ENCODE data around the gene GTF2F1. TPM values are rescaled to one million over a fixed set of nuclear protein-coding genes. Genes with fewer than 3 reads are reported as not detected.

Gene GTF2F1
- total RNA-seq, 2 experiments from 2014 or later: 50.4 to 59.6 TPM

DNA sequence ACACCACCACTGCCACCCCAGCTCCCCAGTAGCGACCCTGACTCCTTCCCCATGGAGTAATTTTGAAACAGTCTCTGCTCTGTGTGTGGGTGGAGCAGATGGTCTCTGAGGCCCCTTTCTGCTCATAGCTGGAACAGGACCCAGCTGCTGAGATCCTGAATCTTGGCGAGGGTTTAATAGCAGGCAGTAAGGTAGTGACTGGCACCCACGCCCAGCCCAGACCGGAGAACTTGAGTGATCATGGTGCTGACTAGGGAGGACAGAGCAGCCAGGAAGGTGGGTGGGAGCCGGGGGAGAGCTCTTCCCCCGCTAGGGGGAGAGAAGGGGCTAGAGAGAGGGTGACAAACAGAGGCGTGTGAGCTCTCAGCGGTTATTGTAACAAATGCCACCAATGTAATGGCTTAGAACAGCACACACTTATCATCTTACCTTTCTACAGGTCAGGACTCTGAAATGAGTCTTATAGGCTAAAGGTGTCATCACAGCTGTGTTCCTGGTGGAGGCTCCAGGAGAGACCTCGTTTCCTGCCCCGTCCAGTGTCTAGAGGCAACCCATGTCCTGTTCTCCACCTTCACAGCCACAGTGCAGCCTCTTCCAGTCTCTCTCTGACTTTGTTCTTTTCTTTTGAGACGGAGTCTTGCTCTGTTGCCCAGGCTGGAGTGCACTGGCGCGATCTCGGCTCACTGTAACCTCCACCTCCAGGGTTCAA is 52.3 kb downstream of the GTF2F1 start:
- ATAC-seq: peak; percentile 60
- intact Hi-C loops (cut with micrococcal nuclease): no loop called here
- Mint-ChIP-seq H3K27me3 (no peaks in the 10 kb centered on the region), H3K4me1 (ENCODE audit: low read depth) (peaks cover 10% of the 10 kb centered on the region), H3K27ac (no peak overlapping the region), H3K36me3 (ENCODE audit: low read depth) (peaks cover 7% of the 10 kb centered on the region), H3K4me3 (no peak overlapping the region), H3K9me3 (peaks cover 4% of the 10 kb centered on the region)
- ChIA-PET POLR2A (interaction anchor here (0.6 kb wide), 1 partner anchor 452 kb away, joined by 3 read pairs; no protein-coding TSS in a partner anchor), CTCF (interaction anchor here (0.6 to 1.2 kb wide), 4 partner anchors 12 to 523 kb away, joined by 3 to 4 read pairs (median 3); no protein-coding TSS in a partner anchor)
- TF ChIP-seq, protein P1, sequence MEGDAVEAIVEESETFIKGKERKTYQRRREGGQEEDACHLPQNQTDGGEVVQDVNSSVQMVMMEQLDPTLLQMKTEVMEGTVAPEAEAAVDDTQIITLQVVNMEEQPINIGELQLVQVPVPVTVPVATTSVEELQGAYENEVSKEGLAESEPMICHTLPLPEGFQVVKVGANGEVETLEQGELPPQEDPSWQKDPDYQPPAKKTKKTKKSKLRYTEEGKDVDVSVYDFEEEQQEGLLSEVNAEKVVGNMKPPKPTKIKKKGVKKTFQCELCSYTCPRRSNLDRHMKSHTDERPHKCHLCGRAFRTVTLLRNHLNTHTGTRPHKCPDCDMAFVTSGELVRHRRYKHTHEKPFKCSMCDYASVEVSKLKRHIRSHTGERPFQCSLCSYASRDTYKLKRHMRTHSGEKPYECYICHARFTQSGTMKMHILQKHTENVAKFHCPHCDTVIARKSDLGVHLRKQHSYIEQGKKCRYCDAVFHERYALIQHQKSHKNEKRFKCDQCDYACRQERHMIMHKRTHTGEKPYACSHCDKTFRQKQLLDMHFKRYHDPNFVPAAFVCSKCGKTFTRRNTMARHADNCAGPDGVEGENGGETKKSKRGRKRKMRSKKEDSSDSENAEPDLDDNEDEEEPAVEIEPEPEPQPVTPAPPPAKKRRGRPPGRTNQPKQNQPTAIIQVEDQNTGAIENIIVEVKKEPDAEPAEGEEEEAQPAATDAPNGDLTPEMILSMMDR (IDR thresholded peaks at IDR 0.05): no peak
- DNase-seq: peak; percentile 21

DNA sequence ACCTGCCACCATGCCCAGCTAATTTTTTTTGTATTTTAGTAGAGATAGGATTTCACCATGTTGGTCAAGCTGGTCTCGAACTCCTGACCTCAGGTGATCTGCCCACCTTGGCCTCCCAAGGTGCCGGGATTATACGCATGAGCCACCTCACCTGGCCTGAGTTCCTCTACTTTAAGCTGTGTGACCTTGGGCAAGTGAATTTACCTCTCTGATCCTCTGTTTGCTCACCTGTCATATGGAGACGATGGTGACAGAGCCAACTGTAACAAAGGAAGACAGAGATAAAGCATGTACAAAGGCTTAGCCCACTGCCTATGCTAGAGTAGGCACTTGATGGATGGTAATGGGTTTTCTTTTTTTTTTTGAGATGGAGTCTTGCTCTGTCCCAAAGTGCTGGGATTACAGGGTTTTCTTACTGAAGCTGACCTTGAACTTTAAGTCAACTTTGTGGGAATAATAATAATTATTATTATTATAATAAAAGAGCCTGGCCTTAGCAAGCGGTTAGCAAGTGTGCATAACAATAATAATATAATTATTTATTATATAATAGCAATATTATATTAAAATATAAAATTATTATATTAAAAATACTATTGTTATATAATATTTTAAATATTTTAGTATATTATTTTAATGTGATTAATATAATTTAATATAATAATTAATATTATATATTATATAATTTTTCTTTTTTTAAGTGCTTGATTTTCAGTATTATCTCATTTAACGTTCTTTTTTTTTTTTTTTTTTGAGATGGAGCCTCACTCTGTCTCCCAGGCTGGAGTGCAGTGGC is 58.3 kb downstream of the GTF2F1 start:
- TF ChIP-seq, protein P1 (IDR thresholded peaks at IDR 0.05): no peak
- no peaks in the 10 kb centered on the region for H3K4me1 Mint-ChIP-seq (ENCODE audit: low read depth)
- ChIA-PET POLR2A (interaction anchor here (0.6 kb wide), 1 partner anchor 19 kb away, joined by 3 read pairs; no protein-coding TSS in a partner anchor), CTCF (no interaction called here)
- intact Hi-C loops (cut with micrococcal nuclease): no loop called here
- no peak overlapping the region for H3K27ac Mint-ChIP-seq
- no peak for ATAC-seq
- peaks cover 1% of the 10 kb centered on the region for H3K36me3 Mint-ChIP-seq (ENCODE audit: low read depth)
- no peaks in the 10 kb centered on the region for H3K27me3 Mint-ChIP-seq
- H3K9me3 Mint-ChIP-seq: peaks cover 1% of the 10 kb centered on the region
- no peak for DNase-seq
- no peak overlapping the region for H3K4me3 Mint-ChIP-seq

DNA sequence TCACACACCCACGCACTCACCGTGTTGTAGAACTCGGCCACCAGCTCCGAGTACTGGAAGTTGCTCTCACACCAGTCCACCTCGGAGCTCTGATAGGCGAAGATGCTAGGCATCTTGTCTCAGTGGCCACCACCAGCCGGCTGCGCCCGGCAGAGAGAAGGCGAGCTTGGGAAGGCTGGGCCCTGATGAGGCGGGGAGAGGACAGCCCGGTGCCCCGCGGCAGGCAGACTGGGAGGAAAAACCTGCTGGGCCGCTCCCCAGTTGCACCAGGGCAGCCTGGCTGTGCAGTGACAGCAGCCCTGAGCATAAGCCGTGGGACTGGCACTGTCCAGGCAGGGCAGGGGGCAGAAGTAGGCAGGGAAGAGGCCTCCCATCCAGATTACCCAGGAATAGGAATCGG is 59.5 kb downstream of the GTF2F1 start, which contains the start of gene ACER1:
ACER1 (minus strand) TSS at position 174 of the 400 bp plus-strand sequence; CDS start at position 113, 61 bp downstream.
- TF ChIP-seq, protein P1 (IDR thresholded peaks at IDR 0.05): no peak
- Mint-ChIP-seq H3K4me1 (ENCODE audit: low read depth) (no peaks in the 10 kb centered on the region), H3K9me3 (no peaks in the 10 kb centered on the region), H3K4me3 (no peak within 1 kb of the TSS), H3K36me3 (ENCODE audit: low read depth) (no peaks in the 10 kb centered on the region), H3K27ac (no peak within 1 kb of the TSS), H3K27me3 (no peaks in the 10 kb centered on the region)
- intact Hi-C loops (cut with micrococcal nuclease): no loop called here
- ChIA-PET POLR2A (no interaction called here), CTCF (interaction anchor here (1.2 to 1.5 kb wide), 2 partner anchors 33 to 34 kb away, joined by 3 to 4 read pairs; no protein-coding TSS in a partner anchor)
- ATAC-seq (no peak), DNase-seq (no peak)

Small RNA genes within 50 kb of the gene (microRNA-seq; reads per million reads assigned to microRNA genes)
- gene MIR3940 (ENCODE audit: borderline microRNAs expressed, borderline replicate concordance) (2.4 reads per million), gene MIR6790 (ENCODE audit: borderline microRNAs expressed, borderline replicate concordance) (not detected), gene MIR6885 (ENCODE audit: borderline microRNAs expressed, borderline replicate concordance) (1.8 reads per million)

Other genes with a start within 250 kb of the GTF2F1 start
- 10 to 100 TPM; 41.4 to 44.6 TPM for gene MLLT1, start 113.2 kb downstream of the GTF2F1 start, total RNA-seq
- gene ACER1, start 59.6 kb downstream of the GTF2F1 start, total RNA-seq: not detected
- 100 to 1,000 TPM; 169 to 175 TPM for gene CLPP, start 31.6 kb downstream of the GTF2F1 start, total RNA-seq
- 10 to 100 TPM; 34.9 to 40.1 TPM for gene ALKBH7, start 20.4 kb downstream of the GTF2F1 start, total RNA-seq
- gene PSPN, start 17.2 kb downstream of the GTF2F1 start, total RNA-seq: 1 to 10 TPM; 1.2 to 1.4 TPM
- 100 to 1,000 TPM; 366 to 370 TPM for gene KHSRP, start 31.6 kb upstream of the GTF2F1 start, total RNA-seq
- not detected for gene SLC25A41, start 40.6 kb upstream of the GTF2F1 start, total RNA-seq
- gene SLC25A23, start 66.6 kb upstream of the GTF2F1 start, total RNA-seq: 10 to 100 TPM; 11.9 to 12.1 TPM
- gene CRB3, start 71.1 kb upstream of the GTF2F1 start, total RNA-seq: under 1 TPM; 0.58 to 0.70 TPM
- 10 to 100 TPM; 58.2 to 61.2 TPM for gene DENND1C, start 88.6 kb upstream of the GTF2F1 start, total RNA-seq
- gene TUBB4A, start 109.1 kb upstream of the GTF2F1 start, total RNA-seq: 10 to 100 TPM in 1 of 2 experiments, 1 to 10 TPM in 1; 9.6 to 10.6 TPM
- 1 to 10 TPM; 3.0 to 3.1 TPM for gene TNFSF9, start 137.9 kb upstream of the GTF2F1 start, total RNA-seq
- gene CD70, start 198.0 kb upstream of the GTF2F1 start, total RNA-seq: 10 to 100 TPM; 24.6 to 26.2 TPM